HepG2 (cell line): Measurements from ENCODE around the gene TENM3. TPM values are rescaled to one million over a fixed set of nuclear protein-coding genes. Genes with fewer than 3 reads are reported as not detected.

Experiments
- ATAC-seq: fragments of 200-7000 bp; cut with Tn5 transposase; 3 replicates; pipeline ENCODE4 v1.9.1; 2020; ENCODE audit warnings: mild to moderate bottlenecking, moderate library complexity
- BruUV-seq: library from RNA; stranded (reverse); fragments of 400-500 nt; replicated peaks from 2 replicates; lab custom pipeline; 2021; lab: Mats Ljungman, UMichigan
- CTCF ChIA-PET: fragments of 300-600 bp; formaldehyde crosslinking; extraction: SDS; loops from one replicate; lab custom pipeline; 2021; ENCODE audit warnings: low total read pairs, inconsistent platforms, low intra/inter-chr PET ratio; lab: Yijun Ruan, JAX
- POLR2A ChIA-PET: fragments of 350-600 bp; sonication (Branson Sonifier 250); formaldehyde crosslinking; loops from one replicate; lab custom pipeline; 2020; ENCODE audit warnings: antibody characterized with exemption, inconsistent platforms; lab: Yijun Ruan, JAX
- DNase-seq: peaks from one replicate; pipeline ENCODE4 v3.0.0-alpha.2; 2015; ENCODE audit warnings: low spot score
- FAIRE-seq: peaks from 3 replicates; lab custom pipeline; 2011; peaks lifted over from hg19 to GRCh38; lab: Jason Lieb, UNC
- H2AFZ ChIP-seq: one replicate; pipeline ENCODE4 v1.6.1; 2011; ENCODE audit warnings: low read length, inconsistent platforms
- H3K27ac ChIP-seq: fragments of 300-600 bp; 3 replicates; pipeline ENCODE4 v1.8.0; 2011; ENCODE audit warnings: mixed run types, mild to moderate bottlenecking, mixed read lengths, low read length, inconsistent platforms; ENCODE audit not compliant: insufficient read depth; ENCODE audit errors: extremely low read length
- H3K27me3 ChIP-seq, 2 experiments: fragments of 200-600 bp in 1 of 2; 2 replicates in 1 of 2; 3 replicates in 1 of 2; pipeline versions ENCODE4 v1.6.0 to v1.8.0; 2011; ENCODE audit warnings: low read length in 2 of 2, mild to moderate bottlenecking in 2 of 2, moderate library complexity in 2 of 2, inconsistent platforms in 1 of 2; ENCODE audit not compliant: insufficient read depth in 2 of 2, control insufficient read depth in 1 of 2
- H3K36me3 ChIP-seq, 2 experiments: fragments of 200-600 bp in 1 of 2; replicated peaks in 1 of 2; 2 replicates in 1 of 2; 3 replicates in 1 of 2; pipeline versions ENCODE4 v1.5.1 to v1.8.0; 2011; ENCODE audit warnings: low read length in 2 of 2, inconsistent platforms in 1 of 2; ENCODE audit not compliant: insufficient read depth in 2 of 2, control insufficient read depth in 1 of 2
- H3K4me1 ChIP-seq: 2 replicates; pipeline ENCODE4 v1.5.1; 2012; ENCODE audit warnings: low read length, inconsistent platforms; ENCODE audit not compliant: insufficient read depth
- H3K4me2 ChIP-seq: 2 replicates; pipeline ENCODE4 v1.6.0; 2011; ENCODE audit warnings: low read depth, low read length, inconsistent platforms
- H3K4me3 ChIP-seq, 3 experiments: fragments of 200-600 bp in 1 of 3; sonication (generic), shearing (Covaris generic) in 1 of 3; replicated peaks in 1 of 3; 2 replicates each; pipeline ENCODE4 v1.5.1; 2011 to 2016; ENCODE audit warnings: low read length in 3 of 3, inconsistent platforms in 2 of 3, low read depth in 2 of 3, mild to moderate bottlenecking in 2 of 3, control low read depth in 1 of 3, mixed read lengths in 1 of 3; ENCODE audit not compliant: insufficient read depth in 1 of 3
- H3K79me2 ChIP-seq: one replicate; pipeline ENCODE4 v1.6.1; 2011; ENCODE audit warnings: low read length, inconsistent platforms; ENCODE audit not compliant: insufficient read depth
- H3K9ac ChIP-seq: 2 replicates; pipeline ENCODE4 v1.6.0; 2011; ENCODE audit warnings: mild to moderate bottlenecking, low read depth, low read length, inconsistent platforms; ENCODE audit not compliant: insufficient read depth
- H3K9me3 ChIP-seq: 2 replicates; pipeline ENCODE4 v1.5.1; 2012; ENCODE audit warnings: mild to moderate bottlenecking, low read length
- H4K20me1 ChIP-seq: 2 replicates; pipeline ENCODE4 v1.6.0; 2011; ENCODE audit warnings: inconsistent platforms, mild to moderate bottlenecking, low read length, moderate library complexity; ENCODE audit not compliant: insufficient read depth
- RXRB ChIP-seq: IDR thresholded peaks from 2 replicates; pipeline ENCODE4 v1.6.1; 2016; ENCODE audit warnings: borderline replicate concordance, missing genetic modification reagents, missing compliant biosample characterization
- TCF7 ChIP-seq: sonication (generic); IDR thresholded peaks from 2 replicates; pipeline ENCODE4 v1.6.1; 2016; ENCODE audit warnings: antibody characterized with exemption, low read depth
- ZNF205 ChIP-seq: IDR thresholded peaks from 2 replicates; pipeline ENCODE4 v1.6.1; 2018; ENCODE audit warnings: missing biosample characterization, missing genetic modification reagents
- ZNF563 ChIP-seq: sonication (generic); formaldehyde crosslinking; IDR thresholded peaks from 2 replicates; pipeline ENCODE4 v1.8.0; 2022; ENCODE audit warnings: mild to moderate bottlenecking, moderate library complexity, missing genetic modification reagents
- ZNF720 ChIP-seq: sonication (generic); formaldehyde crosslinking; IDR thresholded peaks from 2 replicates; pipeline ENCODE4 v1.4.0; 2020; ENCODE audit warnings: missing genetic modification reagents
- ZSCAN9 ChIP-seq: IDR thresholded peaks from 2 replicates; pipeline ENCODE4 v1.6.1; 2016; ENCODE audit warnings: borderline replicate concordance
- WGBS: methylation state at CpG from one replicate; pipeline ENCODE4 v1.1.6; 2017; ENCODE audit warnings: low lambda C conversion rate; 5-methylcytosine and 5-hydroxymethylcytosine counted together
- in situ Hi-C: cut with HindIII; loops from 2 replicates; pipeline ENCODE4 v1.10.0; 2017; ENCODE audit warnings: low pct_unique_long_range_greater_than_20kb; ENCODE audit not compliant: extremely low pct_ligation_motif_present
- intact Hi-C: fragments of 100-400 bp; cut with micrococcal nuclease; formaldehyde crosslinking; loops from one replicate; pipeline ENCODE4 v1.10.0; 2022; ENCODE audit not compliant: unreplicated experiment
- polyA plus RNA-seq, 8 experiments: library from polyadenylated mRNA; depleted of rRNA in 3 of 8; stranded (reverse) in 7 of 8; unstranded in 1 of 8; fragments of >200 nt; fragmentation: Illumina TruSeq in 4 of 8; extraction: Trizol in 4 of 8; gene quantifications; 2 replicates each; pipeline versions ENCODE4 v1.2.1 to v1.2.3, GENCODE V29; 2011 to 2016; ENCODE audit warnings: low read depth in 4 of 8, missing spikeins in 1 of 8, mixed read lengths in 1 of 8; ENCODE audit not compliant: insufficient read depth in 1 of 8
- total RNA-seq, 5 experiments: library from RNA; depleted of rRNA; stranded (reverse); fragments of >200 nt; fragmentation: Illumina TruSeq; extraction: Trizol; gene quantifications; 2 replicates each; pipeline ENCODE4 v1.2.3, GENCODE V29; 2016; ENCODE audit warnings: low read depth in 1 of 5
- TF ChIP-seq, protein P1 (sequence below): sonication (generic); formaldehyde crosslinking; IDR thresholded peaks from 2 replicates; pipeline ENCODE4 v1.4.0; 2020; ENCODE audit warnings: missing genetic modification reagents, borderline replicate concordance
- TF ChIP-seq, protein P2 (sequence below): sonication (generic); formaldehyde crosslinking; IDR thresholded peaks from 2 replicates; pipeline ENCODE4 v1.8.0; 2022; ENCODE audit warnings: mild to moderate bottlenecking, missing genetic modification reagents, moderate library complexity

The TENM3 gene
- total and polyA plus RNA-seq, 2 of the 13 experiments (the other 11 are each of a cell fraction or from before 2014, with no cell fraction given) = 0.04 TPM; not detected in 1

DNA sequence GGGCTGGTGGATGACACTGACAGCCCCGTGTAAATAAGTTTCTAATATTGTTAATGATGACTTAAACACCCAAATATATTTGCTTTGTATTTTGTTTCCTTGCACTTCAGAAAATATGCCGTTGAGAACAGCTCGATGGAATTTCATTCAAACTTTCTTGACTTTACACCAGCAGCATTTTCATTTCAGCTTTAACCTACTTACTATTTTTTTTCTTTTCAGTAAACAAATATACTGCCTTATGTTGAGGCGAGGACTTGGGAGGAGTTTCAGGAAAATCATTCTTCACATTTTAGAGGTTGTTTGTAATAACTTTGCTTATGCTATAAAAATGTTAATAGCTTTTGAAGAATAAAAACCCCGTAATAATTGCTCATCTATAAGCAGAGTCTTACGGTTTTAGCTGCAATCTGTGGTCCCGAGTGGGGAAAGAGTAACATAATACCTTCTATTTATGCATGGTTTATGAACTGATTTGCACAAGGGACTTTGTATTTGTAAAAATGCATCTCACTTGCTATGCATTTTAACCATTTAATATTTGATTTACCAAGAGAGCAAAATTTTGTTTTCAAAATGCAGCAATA, 14.1 kb upstream of the TENM3 start:
- no peak for TF ChIP-seq ZNF720 (CRISPR knock-in tag)
- TF ChIP-seq, protein P1, sequence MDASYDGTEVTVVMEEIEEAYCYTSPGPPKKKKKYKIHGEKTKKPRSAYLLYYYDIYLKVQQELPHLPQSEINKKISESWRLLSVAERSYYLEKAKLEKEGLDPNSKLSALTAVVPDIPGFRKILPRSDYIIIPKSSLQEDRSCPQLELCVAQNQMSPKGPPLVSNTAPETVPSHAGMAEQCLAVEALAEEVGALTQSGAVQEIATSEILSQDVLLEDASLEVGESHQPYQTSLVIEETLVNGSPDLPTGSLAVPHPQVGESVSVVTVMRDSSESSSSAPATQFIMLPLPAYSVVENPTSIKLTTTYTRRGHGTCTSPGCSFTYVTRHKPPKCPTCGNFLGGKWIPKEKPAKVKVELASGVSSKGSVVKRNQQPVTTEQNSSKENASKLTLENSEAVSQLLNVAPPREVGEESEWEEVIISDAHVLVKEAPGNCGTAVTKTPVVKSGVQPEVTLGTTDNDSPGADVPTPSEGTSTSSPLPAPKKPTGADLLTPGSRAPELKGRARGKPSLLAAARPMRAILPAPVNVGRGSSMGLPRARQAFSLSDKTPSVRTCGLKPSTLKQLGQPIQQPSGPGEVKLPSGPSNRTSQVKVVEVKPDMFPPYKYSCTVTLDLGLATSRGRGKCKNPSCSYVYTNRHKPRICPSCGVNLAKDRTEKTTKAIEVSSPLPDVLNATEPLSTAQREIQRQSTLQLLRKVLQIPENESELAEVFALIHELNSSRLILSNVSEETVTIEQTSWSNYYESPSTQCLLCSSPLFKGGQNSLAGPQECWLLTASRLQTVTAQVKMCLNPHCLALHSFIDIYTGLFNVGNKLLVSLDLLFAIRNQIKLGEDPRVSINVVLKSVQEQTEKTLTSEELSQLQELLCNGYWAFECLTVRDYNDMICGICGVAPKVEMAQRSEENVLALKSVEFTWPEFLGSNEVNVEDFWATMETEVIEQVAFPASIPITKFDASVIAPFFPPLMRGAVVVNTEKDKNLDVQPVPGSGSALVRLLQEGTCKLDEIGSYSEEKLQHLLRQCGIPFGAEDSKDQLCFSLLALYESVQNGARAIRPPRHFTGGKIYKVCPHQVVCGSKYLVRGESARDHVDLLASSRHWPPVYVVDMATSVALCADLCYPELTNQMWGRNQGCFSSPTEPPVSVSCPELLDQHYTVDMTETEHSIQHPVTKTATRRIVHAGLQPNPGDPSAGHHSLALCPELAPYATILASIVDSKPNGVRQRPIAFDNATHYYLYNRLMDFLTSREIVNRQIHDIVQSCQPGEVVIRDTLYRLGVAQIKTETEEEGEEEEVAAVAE (CRISPR knock-in tag) = no peak
- Histone ChIP-seq H3K4me2 (no peak overlapping the region), H3K36me3 (no peaks in the 10 kb centered on the region), H3K79me2 (no peaks in the 10 kb centered on the region), H3K9me3 (no peaks in the 10 kb centered on the region), H3K27ac (no peak overlapping the region), H4K20me1 (no peaks in the 10 kb centered on the region), H2AFZ (no peak overlapping the region), H3K4me3 (no peak overlapping the region), H3K27me3 (peaks cover 0 to 10% of the 10 kb centered on the region in 2 experiments; a peak in 1 of 5 replicates), H3K9ac (no peak overlapping the region), H3K4me1 (no peaks in the 10 kb centered on the region)
- ChIA-PET CTCF (no interaction called here), POLR2A (no interaction called here)
- intact Hi-C loops = loop anchor here (5.0 kb wide), 1 partner anchor 782 kb away; no protein-coding TSS in a partner anchor
- BruUV-seq = no TSS peak
- DNase-seq = no peak
- no peak for ATAC-seq
- FAIRE-seq = no peak
- in situ Hi-C loops = no loop called here
- 9% methylated on average over 7 of the region's 7 CpGs for WGBS

DNA sequence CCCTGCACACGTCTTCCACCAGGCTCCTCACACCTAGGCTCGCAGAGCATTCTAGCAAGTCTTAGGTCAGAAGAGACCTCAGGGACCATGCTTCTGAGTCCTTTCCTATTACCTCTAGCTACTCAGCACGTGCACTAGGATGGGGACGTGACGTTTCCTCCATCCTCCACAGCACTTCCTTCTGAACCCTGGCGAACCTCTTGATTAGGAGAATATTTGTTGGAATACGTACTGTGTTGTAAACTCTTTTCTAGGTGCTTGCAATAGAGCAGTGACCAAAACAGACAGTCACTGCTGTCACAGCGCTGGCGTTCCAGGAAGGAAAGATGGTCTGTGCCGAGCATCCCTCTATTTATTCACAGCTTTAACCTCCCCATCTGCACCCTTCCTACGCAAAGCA, 12.9 kb upstream of the TENM3 start:
- ChIA-PET POLR2A (no interaction called here), CTCF (no interaction called here)
- Histone ChIP-seq H3K9ac (no peak overlapping the region), H3K27me3 (peaks cover 0 to 7% of the 10 kb centered on the region in 2 experiments; a peak in 1 of 5 replicates), H3K4me1 (no peaks in the 10 kb centered on the region), H3K9me3 (no peaks in the 10 kb centered on the region), H3K27ac (no peak overlapping the region), H3K79me2 (no peaks in the 10 kb centered on the region), H3K4me2 (no peak overlapping the region), H2AFZ (no peak overlapping the region), H3K36me3 (no peaks in the 10 kb centered on the region), H3K4me3 (no peak overlapping the region), H4K20me1 (no peaks in the 10 kb centered on the region)
- intact Hi-C loops = no loop called here
- no peak for DNase-seq
- no peak for FAIRE-seq
- BruUV-seq = no TSS peak
- WGBS = 31% methylated on average over 9 of the region's 11 CpGs
- in situ Hi-C loops = no loop called here
- TF ChIP-seq, protein P2, sequence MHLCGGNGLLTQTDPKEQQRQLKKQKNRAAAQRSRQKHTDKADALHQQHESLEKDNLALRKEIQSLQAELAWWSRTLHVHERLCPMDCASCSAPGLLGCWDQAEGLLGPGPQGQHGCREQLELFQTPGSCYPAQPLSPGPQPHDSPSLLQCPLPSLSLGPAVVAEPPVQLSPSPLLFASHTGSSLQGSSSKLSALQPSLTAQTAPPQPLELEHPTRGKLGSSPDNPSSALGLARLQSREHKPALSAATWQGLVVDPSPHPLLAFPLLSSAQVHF (CRISPR knock-in tag) = no peak
- TF ChIP-seq TCF7 (no peak), ZNF205 (CRISPR knock-in tag) (no peak), ZSCAN9 (CRISPR knock-in tag) (no peak), RXRB (CRISPR knock-in tag) (no peak), ZNF563 (CRISPR knock-in tag) (no peak)
- ATAC-seq = no peak
